Fibroblast of lung (primary cell): ENCODE results near the gene FGF14. TPM values are rescaled to one million over a fixed set of nuclear protein-coding genes. Genes with fewer than 3 reads are reported as not detected.

Experiments
- DNase-seq, 2 donors: peaks; one replicate each; pipeline versions ENCODE4 v3.0.0 to v3.0.0-alpha.2; 2010; ENCODE audit warnings: low read depth in 2 of 2
- H2AFZ ChIP-seq: 2 replicates; pipeline ENCODE4 v1.5.1; 2012; ENCODE audit warnings: low read length, control low read depth, inconsistent platforms
- H3K27ac ChIP-seq: 2 replicates; pipeline ENCODE4 v1.5.1; 2011; ENCODE audit warnings: low read length, control low read depth; ENCODE audit not compliant: insufficient read depth
- H3K27me3 ChIP-seq: 2 replicates; pipeline ENCODE4 v1.5.1; 2011; ENCODE audit warnings: mild to moderate bottlenecking, low read length; ENCODE audit not compliant: control insufficient read depth, insufficient read depth
- H3K36me3 ChIP-seq: 2 replicates; pipeline ENCODE4 v1.5.1; 2011; ENCODE audit warnings: low read length; ENCODE audit not compliant: control insufficient read depth, insufficient read depth
- H3K4me1 ChIP-seq: 2 replicates; pipeline ENCODE4 v1.5.1; 2011; ENCODE audit warnings: low read length; ENCODE audit not compliant: control insufficient read depth, insufficient read depth; ENCODE audit errors: extremely low read depth
- H3K4me2 ChIP-seq: 2 replicates; pipeline ENCODE4 v1.5.1; 2011; ENCODE audit warnings: low read length, control low read depth; ENCODE audit not compliant: insufficient read depth; ENCODE audit errors: extremely low read depth
- H3K4me3 ChIP-seq, 4 experiments: fragments of 200-600 bp in 1 of 4; sonication (generic) in 1 of 4; replicated peaks in 1 of 4; 2 replicates each; pipeline ENCODE4 v1.5.1; 2011 to 2016; ENCODE audit warnings: low read length in 4 of 4, low read depth in 3 of 4, mild to moderate bottlenecking in 3 of 4, control low read depth in 2 of 4, inconsistent platforms in 1 of 4, mixed read lengths in 1 of 4; ENCODE audit not compliant: insufficient read depth in 1 of 4; ENCODE audit errors: control extremely low read depth in 1 of 4
- H3K79me2 ChIP-seq: 2 replicates; pipeline ENCODE4 v1.5.1; 2012; ENCODE audit warnings: mild to moderate bottlenecking, low read length, inconsistent platforms; ENCODE audit not compliant: control insufficient read depth, insufficient read depth
- H3K9ac ChIP-seq: 2 replicates; pipeline ENCODE4 v1.5.1; 2011; ENCODE audit warnings: mild to moderate bottlenecking, low read length, control low read depth; ENCODE audit not compliant: insufficient read depth
- H3K9me3 ChIP-seq: 2 replicates; pipeline ENCODE4 v1.5.1; 2012; ENCODE audit warnings: low read depth, low read length; ENCODE audit not compliant: control insufficient read depth, insufficient read depth
- H4K20me1 ChIP-seq: 2 replicates; pipeline ENCODE4 v1.5.1; 2011; ENCODE audit warnings: low read length; ENCODE audit not compliant: control insufficient read depth, insufficient read depth; ENCODE audit errors: extremely low read depth
- CTCF ChIP-seq, 2 donors: IDR thresholded peaks in 1 of 2; conservative IDR thresholded peaks in 1 of 2; 1 replicate in 1 of 2; 2 replicates in 1 of 2; pipeline ENCODE4 v1.5.1; 2011 to 2012; ENCODE audit warnings: low read length in 2 of 2, control low read depth in 1 of 2, inconsistent platforms in 1 of 2, low read depth in 1 of 2, mild to moderate bottlenecking in 1 of 2
- EZH2 ChIP-seq: IDR thresholded peaks from 2 replicates; pipeline ENCODE4 v1.5.1; 2012; ENCODE audit warnings: low read length, control low read depth, mild to moderate bottlenecking; ENCODE audit errors: missing control alignments
- polyA plus RNA-seq, 2 donors: library from polyadenylated mRNA; depleted of rRNA in 1 of 2; stranded (reverse) in 1 of 2; unstranded in 1 of 2; fragments of >200 nt; gene quantifications; 2 replicates each; pipeline ENCODE4 v1.2.1, GENCODE V29; 2011 to 2012; ENCODE audit warnings: missing spikeins in 1 of 2
- total RNA-seq: library from RNA; depleted of rRNA; stranded (reverse); fragments of >200 nt; gene quantifications from 2 replicates; pipeline ENCODE4 v1.2.1, GENCODE V29; 2014

FGF14 gene
- total and polyA plus RNA-seq, 2 donors (not counting 1 experiment from before 2014, with no cell fraction given) = 0.94 to 7.8 TPM

GRCh38 chr13:101811881-101812280 is 590.0 kb downstream of the FGF14 start:
- Histone ChIP-seq H3K4me2 (no peak overlapping the region), H3K4me3 (no peak overlapping the region), H3K9me3 (no peaks in the 10 kb centered on the region), H3K27ac (no peak overlapping the region), H3K36me3 (no peaks in the 10 kb centered on the region), H4K20me1 (no peaks in the 10 kb centered on the region), H3K79me2 (no peaks in the 10 kb centered on the region), H3K9ac (no peak overlapping the region), H2AFZ (no peak overlapping the region), H3K27me3 (no peaks in the 10 kb centered on the region), H3K4me1 (no peaks in the 10 kb centered on the region)
- DNase-seq = no peak
- TF ChIP-seq EZH2 (no peak), CTCF (conservative IDR thresholded peaks at IDR 0.05 in 1 of 2, IDR thresholded peaks at IDR 0.05 in 1 of 2; ENCODE audit: low read depth in 1 of 2, low read length in 2 of 2) (no peak)

- TF ChIP-seq EZH2 = no peak
- no peak for TF ChIP-seq CTCF (conservative IDR thresholded peaks at IDR 0.05 in 1 of 2, IDR thresholded peaks at IDR 0.05 in 1 of 2; ENCODE audit: low read depth in 1 of 2, low read length in 2 of 2)
- Histone ChIP-seq H3K4me3 (no peak overlapping the region), H3K79me2 (no peaks in the 10 kb centered on the region), H3K4me2 (no peak overlapping the region), H3K4me1 (no peaks in the 10 kb centered on the region), H2AFZ (no peak overlapping the region), H3K9ac (no peak overlapping the region), H3K9me3 (no peaks in the 10 kb centered on the region), H4K20me1 (no peaks in the 10 kb centered on the region), H3K27ac (no peak overlapping the region), H3K27me3 (no peaks in the 10 kb centered on the region), H3K36me3 (no peaks in the 10 kb centered on the region)
- DNase-seq = no peak
Measured at GRCh38 chr13:101811284-101811839, 590.5 kb downstream of the FGF14 start.

DNA sequence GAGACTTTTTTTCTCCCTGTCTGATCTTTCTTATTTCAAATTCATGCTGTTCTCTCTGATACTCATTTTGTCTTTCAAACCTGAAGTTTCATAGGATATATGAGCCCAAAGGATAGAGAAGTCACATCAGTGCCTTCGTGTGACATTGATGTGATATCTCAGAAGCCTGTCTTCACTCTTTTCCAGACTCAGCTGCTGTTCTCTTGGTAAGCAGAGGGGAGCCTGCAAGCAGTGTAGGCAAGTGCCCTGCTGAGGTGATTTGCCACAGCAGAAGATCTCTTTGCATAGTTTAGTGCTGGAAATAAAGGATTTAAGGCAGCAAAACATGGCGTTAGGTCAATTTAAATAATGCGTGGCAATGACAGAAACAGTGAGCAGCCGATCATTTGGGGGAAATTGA is 602.7 kb downstream of the FGF14 start:
- no peak overlapping the region for H3K27ac ChIP-seq
- H3K27me3 ChIP-seq = no peaks in the 10 kb centered on the region
- no peaks in the 10 kb centered on the region for H3K36me3 ChIP-seq
- no peaks in the 10 kb centered on the region for H3K4me1 ChIP-seq
- no peak overlapping the region for H2AFZ ChIP-seq
- no peaks in the 10 kb centered on the region for H3K9me3 ChIP-seq
- no peaks in the 10 kb centered on the region for H4K20me1 ChIP-seq
- no peaks in the 10 kb centered on the region for H3K79me2 ChIP-seq
- H3K4me2 ChIP-seq = no peak overlapping the region
- no peak overlapping the region for H3K9ac ChIP-seq
- no peak for DNase-seq
- no peak for TF ChIP-seq EZH2
- TF ChIP-seq CTCF (conservative IDR thresholded peaks at IDR 0.05 in 1 of 2, IDR thresholded peaks at IDR 0.05 in 1 of 2; ENCODE audit: low read depth in 1 of 2, low read length in 2 of 2) = no peak
- H3K4me3 ChIP-seq = no peak overlapping the region
